ENCODE results near the gene TMEM266.
A peak's percentile ranks its signal among the peaks of the same experiment; 100 is the strongest.

TMEM266 gene

GRCh38 chr15:76065793-76066192 is 6.0 kb downstream of the TMEM266 start:
- no peak for DNase-seq (ENCODE audit: low spot score)

GRCh38 chr15:76070192-76070591 is 10.4 kb downstream of the TMEM266 start:
- no peak for DNase-seq (ENCODE audit: low spot score)

- no peak for DNase-seq (ENCODE audit: low spot score)
Observed at GRCh38 chr15:76070921-76071635, 11.3 kb downstream of the TMEM266 start.

GRCh38 chr15:76071806-76072205 is 12.0 kb downstream of the TMEM266 start:
- DNase-seq (ENCODE audit: low spot score): no peak

- no peak for DNase-seq (ENCODE audit: low spot score)
Observed at GRCh38 chr15:76073554-76073953, 13.8 kb downstream of the TMEM266 start.

- DNase-seq (ENCODE audit: low spot score): no peak
Observed at GRCh38 chr15:76075046-76075445, 15.3 kb downstream of the TMEM266 start.

GRCh38 chr15:76078285-76078877 is 18.6 kb downstream of the TMEM266 start:
- DNase-seq (ENCODE audit: low spot score): no peak

GRCh38 chr15:76084256-76084655 is 24.5 kb downstream of the TMEM266 start:
- no peak for DNase-seq (ENCODE audit: low spot score)

GRCh38 chr15:76098685-76099084 is 38.9 kb downstream of the TMEM266 start:
- no peak for DNase-seq (ENCODE audit: low spot score)

GRCh38 chr15:76099388-76099787 is 39.6 kb downstream of the TMEM266 start:
- DNase-seq (ENCODE audit: low spot score): no peak

- DNase-seq (ENCODE audit: low spot score): no peak
Observed at GRCh38 chr15:76100361-76100760, 40.6 kb downstream of the TMEM266 start.

- no peak for DNase-seq (ENCODE audit: low spot score)
Observed at GRCh38 chr15:76101655-76102054, 41.9 kb downstream of the TMEM266 start.

GRCh38 chr15:76105391-76105790 is 45.6 kb downstream of the TMEM266 start:
- DNase-seq (ENCODE audit: low spot score): no peak

GRCh38 chr15:76105911-76106310 is 46.1 kb downstream of the TMEM266 start:
- DNase-seq (ENCODE audit: low spot score): no peak

GRCh38 chr15:76107169-76107568 is 47.4 kb downstream of the TMEM266 start:
- no peak for DNase-seq (ENCODE audit: low spot score)

- peak; percentile 24 for DNase-seq (ENCODE audit: low spot score)
Observed at GRCh38 chr15:76108021-76108723, 48.4 kb downstream of the TMEM266 start.

- no peak for DNase-seq (ENCODE audit: low spot score)
Observed at GRCh38 chr15:76109046-76109445, 49.3 kb downstream of the TMEM266 start.

GRCh38 chr15:76114561-76114960 is 54.8 kb downstream of the TMEM266 start:
- DNase-seq (ENCODE audit: low spot score): no peak

- no peak for DNase-seq (ENCODE audit: low spot score)
Observed at GRCh38 chr15:76116138-76116885, 56.5 kb downstream of the TMEM266 start.

- DNase-seq (ENCODE audit: low spot score): no peak
Observed at GRCh38 chr15:76117181-76117580, 57.4 kb downstream of the TMEM266 start.

- no peak for DNase-seq (ENCODE audit: low spot score)
Observed at GRCh38 chr15:76118767-76119166, 59.0 kb downstream of the TMEM266 start.

GRCh38 chr15:76123031-76123430 is 63.2 kb downstream of the TMEM266 start:
- DNase-seq (ENCODE audit: low spot score): no peak

GRCh38 chr15:76127169-76127568 is 67.4 kb downstream of the TMEM266 start:
- no peak for DNase-seq (ENCODE audit: low spot score)
